Neural cell (in vitro differentiated cells): ENCODE measurements around the gene YY1AP1.
"Not testable (repeated sequence)": the region's sequence is repeated elsewhere in the genome, so short reads cannot be mapped to it uniquely, and the experiment has no call there.

Experiments used
- CTCF ChIP-seq: fragments of 450-650 bp; IDR thresholded peaks from 2 replicates; pipeline ENCODE4 v1.5.1; 2014; ENCODE audit warnings: antibody characterized with exemption, mild to moderate bottlenecking, moderate library complexity; ENCODE audit not compliant: poor library complexity, severe bottlenecking
- EZH2 ChIP-seq: fragments of 200-600, 300-800 bp; shearing (Covaris generic), sonication (generic); IDR thresholded peaks from 2 replicates; pipeline ENCODE4 v1.6.1; 2014; ENCODE audit warnings: antibody characterized with exemption, low read length, borderline replicate concordance, mild to moderate bottlenecking; ENCODE audit not compliant: insufficient read depth, poor library complexity, severe bottlenecking
- POLR2AphosphoS5 ChIP-seq: IDR thresholded peaks from 2 replicates; pipeline ENCODE4 v1.6.1; 2012
- RAD21 ChIP-seq: fragments of 450-650 bp; conservative IDR thresholded peaks from 2 replicates; pipeline ENCODE4 v1.6.1; 2014; ENCODE audit warnings: antibody characterized with exemption, mild to moderate bottlenecking, moderate library complexity
- REST ChIP-seq: IDR thresholded peaks from 2 replicates; pipeline ENCODE4 v1.6.1; 2012; ENCODE audit warnings: borderline replicate concordance
- TAF1 ChIP-seq: IDR thresholded peaks from 2 replicates; pipeline ENCODE4 v1.6.1; 2012; ENCODE audit warnings: low read depth

- not testable (repeated sequence) for TF ChIP-seq RAD21, CTCF, REST, TAF1, POLR2AphosphoS5, EZH2
Measured at GRCh38 chr1:155701675-155702074, 13.1 kb upstream of the YY1AP1 start.
